ENCODE measurements around the gene HAT1. TPM values are rescaled to one million over a fixed set of nuclear protein-coding genes. Genes with fewer than 3 reads are reported as not detected.

HAT1 gene
- polyA plus RNA-seq, 2 of the 4 experiments (the other 2 are of a cell fraction) = 94.3 to 139 TPM

GRCh38 chr2:171910494-171910893, 11.8 kb upstream of the HAT1 start:
- WGBS (ENCODE audit: missing lambda C conversion rate) = 26% methylated on average over 1 of the region's 1 CpG
- no peak for TF ChIP-seq FOSL2 (IDR thresholded peaks at IDR 0.05)
- TF ChIP-seq FOSL2 (CRISPR knock-in tag; IDR thresholded peaks at IDR 0.05) = no peak
- TF ChIP-seq, protein P1, sequence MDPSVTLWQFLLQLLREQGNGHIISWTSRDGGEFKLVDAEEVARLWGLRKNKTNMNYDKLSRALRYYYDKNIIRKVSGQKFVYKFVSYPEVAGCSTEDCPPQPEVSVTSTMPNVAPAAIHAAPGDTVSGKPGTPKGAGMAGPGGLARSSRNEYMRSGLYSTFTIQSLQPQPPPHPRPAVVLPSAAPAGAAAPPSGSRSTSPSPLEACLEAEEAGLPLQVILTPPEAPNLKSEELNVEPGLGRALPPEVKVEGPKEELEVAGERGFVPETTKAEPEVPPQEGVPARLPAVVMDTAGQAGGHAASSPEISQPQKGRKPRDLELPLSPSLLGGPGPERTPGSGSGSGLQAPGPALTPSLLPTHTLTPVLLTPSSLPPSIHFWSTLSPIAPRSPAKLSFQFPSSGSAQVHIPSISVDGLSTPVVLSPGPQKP (IDR thresholded peaks at IDR 0.05; ENCODE audit: low read depth, low read length) = no peak
- TF ChIP-seq, protein P2, sequence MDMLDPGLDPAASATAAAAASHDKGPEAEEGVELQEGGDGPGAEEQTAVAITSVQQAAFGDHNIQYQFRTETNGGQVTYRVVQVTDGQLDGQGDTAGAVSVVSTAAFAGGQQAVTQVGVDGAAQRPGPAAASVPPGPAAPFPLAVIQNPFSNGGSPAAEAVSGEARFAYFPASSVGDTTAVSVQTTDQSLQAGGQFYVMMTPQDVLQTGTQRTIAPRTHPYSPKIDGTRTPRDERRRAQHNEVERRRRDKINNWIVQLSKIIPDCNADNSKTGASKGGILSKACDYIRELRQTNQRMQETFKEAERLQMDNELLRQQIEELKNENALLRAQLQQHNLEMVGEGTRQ (IDR thresholded peaks at IDR 0.05) = no peak
- TF ChIP-seq MAZ (IDR thresholded peaks at IDR 0.05; ENCODE audit: borderline replicate concordance, low read depth, low read length) = no peak
- no peak for TF ChIP-seq CBX8 (IDR thresholded peaks at IDR 0.05)
- TF ChIP-seq FOSB (CRISPR knock-in tag; IDR thresholded peaks at IDR 0.05) = no peak
- TF ChIP-seq BHLHE40 (IDR thresholded peaks at IDR 0.05; ENCODE audit: low read depth, low read length) = no peak
- TF ChIP-seq GATA3 (IDR thresholded peaks at IDR 0.05; ENCODE audit: borderline replicate concordance) = no peak
- TF ChIP-seq CBX2 (IDR thresholded peaks at IDR 0.05; ENCODE audit: borderline replicate concordance, low read depth) = no peak
- no peak for TF ChIP-seq MYC (IDR thresholded peaks at IDR 0.05; ENCODE audit: borderline replicate concordance, low read length)
- no peak for TF ChIP-seq HOXB5 (CRISPR knock-in tag; IDR thresholded peaks at IDR 0.05)
- no peak for TF ChIP-seq ESRRA (IDR thresholded peaks at IDR 0.05; ENCODE audit: borderline replicate concordance, low read length)
- TF ChIP-seq TP53 (CRISPR knock-in tag; IDR thresholded peaks at IDR 0.05) = no peak
- no peak for TF ChIP-seq POLR2AphosphoS2 (conservative IDR thresholded peaks at IDR 0.05; ENCODE audit: low read length)
- TF ChIP-seq KDM1A (IDR thresholded peaks at IDR 0.05; ENCODE audit: low read depth) = no peak
- no peak for TF ChIP-seq RARB (CRISPR knock-in tag; IDR thresholded peaks at IDR 0.05)
- no peak for TF ChIP-seq ZNF302 (CRISPR knock-in tag; IDR thresholded peaks at IDR 0.05)
- no peak for TF ChIP-seq NR3C1 (IDR thresholded peaks at IDR 0.05)
- TF ChIP-seq, protein P3, sequence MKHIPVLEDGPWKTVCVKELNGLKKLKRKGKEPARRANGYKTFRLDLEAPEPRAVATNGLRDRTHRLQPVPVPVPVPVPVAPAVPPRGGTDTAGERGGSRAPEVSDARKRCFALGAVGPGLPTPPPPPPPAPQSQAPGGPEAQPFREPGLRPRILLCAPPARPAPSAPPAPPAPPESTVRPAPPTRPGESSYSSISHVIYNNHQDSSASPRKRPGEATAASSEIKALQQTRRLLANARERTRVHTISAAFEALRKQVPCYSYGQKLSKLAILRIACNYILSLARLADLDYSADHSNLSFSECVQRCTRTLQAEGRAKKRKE (CRISPR knock-in tag; IDR thresholded peaks at IDR 0.05; ENCODE audit: low read depth) = no peak
- no peak for TF ChIP-seq ZC3H11A (IDR thresholded peaks at IDR 0.05)
- Histone ChIP-seq H3K27ac (no peak overlapping the region), H3K4me2 (no peak overlapping the region), H3K4me3 (no peak overlapping the region), H3K4me1 (no peaks in the 10 kb centered on the region), H3K9me3 (no peaks in the 10 kb centered on the region)
- FAIRE-seq (no peak), ATAC-seq (no peak), DNase-seq (ENCODE audit: low read depth in 1 of 2, low spot score in 1 of 2) (no peak)
- CTCF ChIA-PET = no interaction called here
- POLR2A ChIA-PET = interaction anchor here (0.6 kb wide), 1 partner anchor 192 kb away, joined by 3 read pairs; no protein-coding TSS in a partner anchor

DNA sequence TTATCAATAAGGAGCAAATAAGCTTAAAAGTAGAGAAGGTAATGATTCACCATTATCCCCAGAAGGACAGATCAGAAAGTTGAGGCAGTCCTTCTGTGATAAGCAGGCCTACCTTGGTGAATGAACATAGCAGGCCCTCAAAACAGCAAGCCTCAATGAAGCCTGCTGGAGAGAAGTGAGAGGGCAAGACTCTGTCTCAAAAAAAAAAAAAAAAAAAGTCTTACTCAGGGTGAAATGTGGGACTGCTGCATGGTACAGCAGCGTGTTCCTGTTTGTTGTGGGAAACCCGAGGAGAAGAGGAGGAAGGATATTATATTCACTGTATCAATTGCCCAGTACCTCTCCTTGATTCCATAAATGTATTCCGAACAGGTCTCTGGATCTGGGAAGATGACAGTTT, 8.7 kb upstream of the HAT1 start:
- no peak overlapping the region for H3K4me2 ChIP-seq
- no peaks in the 10 kb centered on the region for H3K9me3 ChIP-seq
- CTCF ChIA-PET = interaction anchor here (1.3 to 1.4 kb wide), 2 partner anchors 10 to 189 kb away, joined by 3 read pairs; partner anchors contain the start of gene DLX2
- no peak overlapping the region for H3K4me3 ChIP-seq
- peak; percentile 49 to 59; a peak in 4 of 6 replicates for ATAC-seq
- POLR2A ChIA-PET = interaction anchor here (1.3 kb wide), 1 partner anchor 9 kb away, joined by 3 read pairs; the partner anchor contains the start of gene HAT1
- FAIRE-seq = no peak
- DNase-seq (ENCODE audit: low read depth in 1 of 2, low spot score in 1 of 2) = no peak
- TF ChIP-seq BCL3 (IDR thresholded peaks at IDR 0.05) (no peak), BHLHE40 (IDR thresholded peaks at IDR 0.05; ENCODE audit: low read depth, low read length) (no peak), EHMT2 (IDR thresholded peaks at IDR 0.05; ENCODE audit: low read depth) (no peak), NFE2L2 (conservative IDR thresholded peaks at IDR 0.05; ENCODE audit: low read length) (no peak), RFX5 (IDR thresholded peaks at IDR 0.05) (no peak), HOXB5 (CRISPR knock-in tag; IDR thresholded peaks at IDR 0.05) (no peak), NR3C1 (IDR thresholded peaks at IDR 0.05) (no peak), HDAC2 (IDR thresholded peaks at IDR 0.05) (no peak), SREBF2 (IDR thresholded peaks at IDR 0.05) (no peak), RARB (CRISPR knock-in tag; IDR thresholded peaks at IDR 0.05) (no peak), HMGXB4 (CRISPR knock-in tag; IDR thresholded peaks at IDR 0.05; ENCODE audit: borderline replicate concordance) (no peak), JUNB (IDR thresholded peaks at IDR 0.05) (no peak), CHD4 (IDR thresholded peaks at IDR 0.05; ENCODE audit: borderline replicate concordance) (no peak), FOSB (CRISPR knock-in tag; IDR thresholded peaks at IDR 0.05) (no peak), POLR2AphosphoS2 (conservative IDR thresholded peaks at IDR 0.05; ENCODE audit: low read length) (no peak)
- TF ChIP-seq, protein P4, sequence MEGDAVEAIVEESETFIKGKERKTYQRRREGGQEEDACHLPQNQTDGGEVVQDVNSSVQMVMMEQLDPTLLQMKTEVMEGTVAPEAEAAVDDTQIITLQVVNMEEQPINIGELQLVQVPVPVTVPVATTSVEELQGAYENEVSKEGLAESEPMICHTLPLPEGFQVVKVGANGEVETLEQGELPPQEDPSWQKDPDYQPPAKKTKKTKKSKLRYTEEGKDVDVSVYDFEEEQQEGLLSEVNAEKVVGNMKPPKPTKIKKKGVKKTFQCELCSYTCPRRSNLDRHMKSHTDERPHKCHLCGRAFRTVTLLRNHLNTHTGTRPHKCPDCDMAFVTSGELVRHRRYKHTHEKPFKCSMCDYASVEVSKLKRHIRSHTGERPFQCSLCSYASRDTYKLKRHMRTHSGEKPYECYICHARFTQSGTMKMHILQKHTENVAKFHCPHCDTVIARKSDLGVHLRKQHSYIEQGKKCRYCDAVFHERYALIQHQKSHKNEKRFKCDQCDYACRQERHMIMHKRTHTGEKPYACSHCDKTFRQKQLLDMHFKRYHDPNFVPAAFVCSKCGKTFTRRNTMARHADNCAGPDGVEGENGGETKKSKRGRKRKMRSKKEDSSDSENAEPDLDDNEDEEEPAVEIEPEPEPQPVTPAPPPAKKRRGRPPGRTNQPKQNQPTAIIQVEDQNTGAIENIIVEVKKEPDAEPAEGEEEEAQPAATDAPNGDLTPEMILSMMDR (IDR thresholded peaks at IDR 0.05) = no peak
- TF ChIP-seq, protein P2 (IDR thresholded peaks at IDR 0.05) = no peak
- 59% methylated on average over 3 of the region's 3 CpGs for WGBS (ENCODE audit: missing lambda C conversion rate)
- H3K4me1 ChIP-seq = no peaks in the 10 kb centered on the region
- no peak overlapping the region for H3K27ac ChIP-seq

All from A549 (cell line).